Parathyroid adenoma (tissue), 2 donors: ENCODE measurements around the gene RPA1.

Source experiments
- H2AFZ ChIP-seq: fragments of 300-600 bp; sonication (generic); one replicate; pipeline ENCODE4 v1.7.0; 2017; ENCODE audit warnings: antibody characterized with exemption, mild to moderate bottlenecking
- H3K27ac ChIP-seq: fragments of 300-600 bp; sonication (generic); one replicate; pipeline ENCODE4 v1.7.0; 2017
- H3K27me3 ChIP-seq: fragments of 300-600 bp; sonication (generic); one replicate; pipeline ENCODE4 v1.7.0; 2017; ENCODE audit warnings: low read length; ENCODE audit not compliant: control insufficient read depth, insufficient read depth
- H3K36me3 ChIP-seq: fragments of 300-600 bp; sonication (generic); one replicate; pipeline ENCODE4 v1.7.0; 2017; ENCODE audit warnings: low read length; ENCODE audit not compliant: control insufficient read depth, insufficient read depth
- H3K4me1 ChIP-seq: fragments of 300-600 bp; sonication (generic); one replicate; pipeline ENCODE4 v1.7.0; 2017; ENCODE audit warnings: control low read depth
- H3K4me2 ChIP-seq: fragments of 300-600 bp; sonication (generic); one replicate; pipeline ENCODE4 v1.7.0; 2017; ENCODE audit warnings: low read length
- H3K4me3 ChIP-seq: fragments of 300-600 bp; sonication (generic); one replicate; pipeline ENCODE4 v1.7.0; 2017; ENCODE audit warnings: low read depth, low read length
- H3K79me2 ChIP-seq: fragments of 300-600 bp; sonication (generic); one replicate; pipeline ENCODE4 v1.7.0; 2017; ENCODE audit warnings: control low read depth
- H3K9ac ChIP-seq: fragments of 300-600 bp; sonication (generic); one replicate; pipeline ENCODE4 v1.7.0; 2017; ENCODE audit warnings: mild to moderate bottlenecking
- H3K9me3 ChIP-seq: fragments of 300-600 bp; sonication (generic); one replicate; pipeline ENCODE4 v1.7.0; 2017; ENCODE audit warnings: low read length; ENCODE audit not compliant: control insufficient read depth
- TF ChIP-seq, protein P1 (sequence below): fragments of 300-600 bp; sonication (generic); IDR thresholded peaks from one replicate; pipeline ENCODE4 v1.7.0; 2017; ENCODE audit warnings: antibody characterized with exemption, mild to moderate bottlenecking
- donor health status: primary hyperparathyroidism.

Gene RPA1

DNA sequence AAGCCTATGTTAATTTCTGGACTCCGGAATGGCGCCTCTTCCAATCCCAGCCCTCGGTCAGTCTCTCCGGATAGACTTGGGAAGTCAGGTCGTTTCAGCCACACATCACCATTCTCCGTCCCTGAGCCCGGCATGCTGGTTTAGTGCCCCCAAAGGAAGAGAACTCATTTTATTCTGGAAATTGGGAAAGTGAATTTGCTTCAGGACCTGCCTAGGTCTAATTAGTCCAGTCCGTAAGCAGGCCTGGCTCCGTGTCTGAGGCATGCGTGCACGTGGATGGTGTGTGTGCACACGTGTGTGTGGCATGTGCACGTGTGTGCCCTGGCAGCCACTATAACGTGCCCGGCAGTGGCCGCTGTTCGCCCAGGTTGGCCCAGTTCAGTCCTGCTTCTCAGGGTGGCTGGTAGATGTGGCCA is 77.4 kb downstream of the RPA1 start:
- no peak overlapping the region for H3K27ac ChIP-seq
- H3K4me1 ChIP-seq: peaks cover 6% of the 10 kb centered on the region
- no peak overlapping the region for H3K4me3 ChIP-seq
- H3K9ac ChIP-seq: no peak overlapping the region
- H3K27me3 ChIP-seq: no peaks in the 10 kb centered on the region
- H3K4me2 ChIP-seq: no peak overlapping the region
- H2AFZ ChIP-seq: no peak overlapping the region
- TF ChIP-seq, protein P1, sequence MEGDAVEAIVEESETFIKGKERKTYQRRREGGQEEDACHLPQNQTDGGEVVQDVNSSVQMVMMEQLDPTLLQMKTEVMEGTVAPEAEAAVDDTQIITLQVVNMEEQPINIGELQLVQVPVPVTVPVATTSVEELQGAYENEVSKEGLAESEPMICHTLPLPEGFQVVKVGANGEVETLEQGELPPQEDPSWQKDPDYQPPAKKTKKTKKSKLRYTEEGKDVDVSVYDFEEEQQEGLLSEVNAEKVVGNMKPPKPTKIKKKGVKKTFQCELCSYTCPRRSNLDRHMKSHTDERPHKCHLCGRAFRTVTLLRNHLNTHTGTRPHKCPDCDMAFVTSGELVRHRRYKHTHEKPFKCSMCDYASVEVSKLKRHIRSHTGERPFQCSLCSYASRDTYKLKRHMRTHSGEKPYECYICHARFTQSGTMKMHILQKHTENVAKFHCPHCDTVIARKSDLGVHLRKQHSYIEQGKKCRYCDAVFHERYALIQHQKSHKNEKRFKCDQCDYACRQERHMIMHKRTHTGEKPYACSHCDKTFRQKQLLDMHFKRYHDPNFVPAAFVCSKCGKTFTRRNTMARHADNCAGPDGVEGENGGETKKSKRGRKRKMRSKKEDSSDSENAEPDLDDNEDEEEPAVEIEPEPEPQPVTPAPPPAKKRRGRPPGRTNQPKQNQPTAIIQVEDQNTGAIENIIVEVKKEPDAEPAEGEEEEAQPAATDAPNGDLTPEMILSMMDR: no peak
- H3K9me3 ChIP-seq: no peaks in the 10 kb centered on the region
- H3K36me3 ChIP-seq: no peaks in the 10 kb centered on the region
- no peaks in the 10 kb centered on the region for H3K79me2 ChIP-seq

DNA sequence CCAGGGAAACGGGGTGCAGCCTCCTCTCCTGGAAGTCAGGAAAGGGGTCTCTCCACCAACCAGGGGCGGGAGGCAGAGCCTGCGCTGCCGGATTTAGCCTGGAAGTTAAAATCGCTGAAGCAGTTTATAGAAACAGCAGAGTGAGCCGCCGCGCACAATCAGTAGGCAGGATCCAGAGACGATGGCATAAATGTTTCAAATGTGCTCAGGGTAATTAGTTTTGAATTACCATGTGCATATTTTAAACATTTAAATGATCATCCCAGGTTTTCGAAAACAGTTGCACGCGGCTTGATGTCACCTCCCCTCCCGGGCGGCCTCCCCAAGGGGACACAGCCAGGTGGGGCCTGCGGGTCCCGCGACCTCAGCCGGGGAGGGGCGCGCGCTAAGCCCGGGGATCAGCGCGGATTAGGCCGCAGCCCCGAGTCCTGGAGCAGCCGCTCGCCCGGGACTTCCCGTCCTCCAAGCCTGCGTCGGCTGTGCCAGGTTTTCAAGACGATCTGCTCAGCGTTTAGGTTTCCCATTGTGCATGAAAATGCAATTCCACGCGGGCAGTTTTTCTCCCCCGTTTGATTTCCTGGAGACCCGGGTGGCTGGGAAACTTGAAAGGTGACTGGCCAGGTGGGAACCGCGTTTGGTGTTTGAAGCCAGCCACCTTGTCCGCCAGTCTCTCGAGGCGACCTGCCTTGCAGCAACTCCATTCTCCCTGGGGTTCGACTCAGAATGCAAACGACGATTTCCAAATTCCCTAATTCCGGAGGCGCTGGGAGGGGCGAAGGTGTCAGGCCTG is 78.3 kb downstream of the RPA1 start:
- Histone ChIP-seq H3K4me1 (peaks cover 6% of the 10 kb centered on the region), H3K4me2 (peak overlapping the region; percentile 48), H3K27ac (no peak overlapping the region), H3K4me3 (peak overlapping the region; percentile 36), H3K9ac (no peak overlapping the region), H2AFZ (peak overlapping the region; percentile 78), H3K9me3 (no peaks in the 10 kb centered on the region), H3K79me2 (no peaks in the 10 kb centered on the region), H3K36me3 (no peaks in the 10 kb centered on the region), H3K27me3 (no peaks in the 10 kb centered on the region)
- TF ChIP-seq, protein P1: no peak

DNA sequence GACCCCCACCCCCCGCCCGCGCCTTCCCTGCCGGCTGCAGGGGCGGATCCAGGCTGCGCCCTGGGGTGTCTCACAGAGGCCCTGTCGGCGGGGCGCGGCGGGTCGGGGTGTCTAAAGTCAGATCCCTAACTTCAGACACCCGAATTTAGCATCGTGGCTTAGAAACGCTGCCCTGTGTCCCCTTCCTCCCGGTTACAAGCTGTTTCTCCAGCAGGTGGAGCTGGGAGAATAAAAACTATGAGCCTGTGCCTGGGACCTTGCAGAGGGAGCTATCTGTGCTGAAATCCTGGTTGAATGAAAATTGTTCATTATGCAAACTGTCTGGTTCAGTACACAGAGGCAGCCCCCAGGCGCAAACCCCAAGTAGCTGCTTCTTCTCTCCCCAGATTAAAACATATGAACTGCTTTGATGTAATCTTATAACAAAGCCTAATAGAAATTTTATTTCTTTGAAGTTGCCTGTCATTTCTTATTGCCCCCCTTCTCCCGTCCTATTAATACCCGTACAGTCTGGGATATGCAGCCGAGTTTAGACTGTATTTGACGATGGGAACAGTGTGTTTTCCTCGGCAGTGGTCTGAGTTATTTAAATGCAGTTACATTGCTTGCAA is 79.0 kb downstream of the RPA1 start:
- peaks cover 6% of the 10 kb centered on the region for H3K4me1 ChIP-seq
- peak overlapping the region; percentile 36 for H3K4me3 ChIP-seq
- H3K9ac ChIP-seq: no peak overlapping the region
- H3K27ac ChIP-seq: no peak overlapping the region
- no peaks in the 10 kb centered on the region for H3K9me3 ChIP-seq
- H3K4me2 ChIP-seq: peak overlapping the region; percentile 48
- TF ChIP-seq, protein P1: peak; percentile 69
- no peaks in the 10 kb centered on the region for H3K79me2 ChIP-seq
- no peaks in the 10 kb centered on the region for H3K36me3 ChIP-seq
- H3K27me3 ChIP-seq: no peaks in the 10 kb centered on the region
- peak overlapping the region; percentile 78 for H2AFZ ChIP-seq

DNA sequence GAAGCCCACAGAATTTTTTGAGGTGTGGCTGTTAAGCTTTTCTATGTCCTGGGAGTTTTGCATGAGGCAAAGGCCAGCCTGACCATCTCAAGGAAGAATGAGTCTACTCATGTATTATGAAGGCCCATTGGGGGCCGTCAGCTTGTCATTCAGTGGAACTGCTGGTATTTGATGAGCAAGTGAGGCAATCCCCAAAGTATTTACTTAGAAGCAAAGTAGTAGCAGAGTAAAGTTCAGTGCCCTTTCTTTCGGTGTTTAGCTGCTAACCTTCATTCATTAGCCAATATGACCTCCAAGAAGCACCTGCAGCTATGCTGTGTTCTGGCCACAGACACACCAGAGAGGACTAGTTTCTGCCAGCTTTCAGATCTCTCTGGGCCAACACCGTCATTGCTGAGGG is 80.2 kb downstream of the RPA1 start:
- Histone ChIP-seq H3K9ac (no peak overlapping the region), H3K27me3 (no peaks in the 10 kb centered on the region), H3K36me3 (no peaks in the 10 kb centered on the region), H3K79me2 (no peaks in the 10 kb centered on the region), H2AFZ (no peak overlapping the region), H3K4me3 (no peak overlapping the region), H3K4me1 (peaks cover 6% of the 10 kb centered on the region), H3K9me3 (no peaks in the 10 kb centered on the region), H3K27ac (no peak overlapping the region), H3K4me2 (no peak overlapping the region)
- TF ChIP-seq, protein P1: no peak
